Activated naive CD4-positive, alpha-beta T cell treated with Interleukin-2 at 50 U/mL for 16 hours (primary cell): ENCODE results near the gene PMEL.
"Not testable (repeated sequence)": the region's sequence is repeated elsewhere in the genome, so short reads cannot be mapped to it uniquely, and the experiment has no call there.

ENCODE experiments used
- DNase-seq: peaks from one replicate; pipeline ENCODE4 v3.0.0-alpha.2; 2020

Gene PMEL

GRCh38 chr12:55982319-55982936 lies 16.6 kb upstream of the PMEL start:
- no peak for DNase-seq

DNA sequence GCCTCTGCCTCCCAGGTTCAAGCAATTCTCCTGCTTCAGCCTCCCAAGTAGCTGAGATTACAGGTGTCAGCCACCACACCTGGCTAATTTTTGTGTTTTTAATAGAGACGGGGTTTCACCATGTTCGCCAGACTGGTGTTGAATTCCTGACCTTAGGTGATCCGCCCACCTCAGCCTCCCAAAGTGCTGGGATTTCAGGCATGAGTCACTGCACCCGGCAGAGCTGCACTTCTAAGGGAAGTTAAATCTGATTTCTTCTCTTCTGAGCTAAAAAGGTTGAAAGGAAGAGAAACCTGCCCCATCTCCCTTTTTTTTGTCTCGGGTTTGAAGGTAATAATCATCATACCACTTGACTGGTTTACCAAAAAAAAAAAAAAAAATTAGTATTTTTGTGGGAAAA lies 16.0 kb upstream of the PMEL start:
- not testable (repeated sequence) for DNase-seq

GRCh38 chr12:55979069-55979468 lies 13.2 kb upstream of the PMEL start:
- no peak for DNase-seq

- DNase-seq = no peak
These were observed 12.6 kb upstream of the PMEL start for GRCh38 chr12:55978393-55978792.

DNA sequence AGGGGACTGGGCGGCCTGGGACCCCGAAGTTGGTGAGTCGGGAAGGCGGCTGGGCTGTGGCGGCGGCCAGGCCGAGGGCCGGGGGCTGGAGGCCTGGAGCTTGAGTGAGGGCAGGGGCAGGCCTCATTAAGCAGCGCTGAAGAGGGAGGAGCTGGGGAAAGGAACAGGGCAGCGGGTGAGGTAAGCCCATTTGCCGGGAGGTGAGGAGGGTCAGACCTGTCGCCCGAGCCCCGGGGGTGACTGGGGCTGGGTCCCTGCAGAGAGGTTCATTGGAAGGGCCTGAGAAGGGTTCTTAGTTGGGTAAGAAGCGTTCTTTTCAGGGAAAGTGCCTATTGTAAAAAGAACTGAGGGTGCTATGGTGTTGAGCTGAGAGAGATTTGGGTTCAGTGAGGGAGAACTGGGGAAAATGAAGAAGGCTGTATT lies 8.5 kb upstream of the PMEL start:
- DNase-seq = peak; percentile 47

DNA sequence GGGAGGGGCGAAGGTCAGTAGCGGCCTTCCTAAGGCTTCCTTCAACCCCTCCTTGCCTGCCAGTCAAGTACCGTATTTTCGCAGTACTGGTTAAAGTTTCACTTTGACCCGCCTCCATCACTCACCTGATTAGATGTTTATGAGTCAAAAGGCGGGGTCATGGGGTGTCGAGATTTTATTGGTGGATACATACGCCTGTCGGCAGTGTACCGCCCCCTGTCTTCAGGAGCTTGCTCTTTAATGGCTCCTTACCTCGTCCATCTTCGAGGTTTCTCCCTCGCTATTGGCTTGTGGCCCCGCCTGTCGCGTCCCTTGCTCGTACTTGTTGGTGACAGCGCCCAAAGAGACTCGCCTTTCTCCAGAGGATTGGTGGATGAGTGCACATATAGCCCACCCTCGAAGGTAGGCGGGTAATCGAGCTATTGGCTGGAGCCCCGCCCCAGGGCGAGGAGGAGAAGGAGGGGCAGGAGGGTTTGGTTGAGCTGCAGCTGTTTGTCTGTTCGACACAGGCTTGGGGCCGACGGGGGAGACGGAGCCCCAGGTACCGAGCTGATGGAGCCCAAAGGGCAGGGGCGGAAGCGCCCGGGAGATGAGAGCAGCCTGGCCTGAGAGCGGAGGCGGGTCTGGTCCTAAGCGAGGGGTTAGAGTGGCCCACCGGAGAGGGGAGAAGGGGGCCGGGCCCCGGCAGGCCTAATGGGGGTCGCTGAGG lies 7.9 kb upstream of the PMEL start, which contains the start of gene RAB5B:
Gene RAB5B (plus strand): TSS at position 480 of the 709 bp plus-strand sequence. CDS start 12,883 bp downstream, outside the sequence.
- DNase-seq = peak; percentile 99

DNA sequence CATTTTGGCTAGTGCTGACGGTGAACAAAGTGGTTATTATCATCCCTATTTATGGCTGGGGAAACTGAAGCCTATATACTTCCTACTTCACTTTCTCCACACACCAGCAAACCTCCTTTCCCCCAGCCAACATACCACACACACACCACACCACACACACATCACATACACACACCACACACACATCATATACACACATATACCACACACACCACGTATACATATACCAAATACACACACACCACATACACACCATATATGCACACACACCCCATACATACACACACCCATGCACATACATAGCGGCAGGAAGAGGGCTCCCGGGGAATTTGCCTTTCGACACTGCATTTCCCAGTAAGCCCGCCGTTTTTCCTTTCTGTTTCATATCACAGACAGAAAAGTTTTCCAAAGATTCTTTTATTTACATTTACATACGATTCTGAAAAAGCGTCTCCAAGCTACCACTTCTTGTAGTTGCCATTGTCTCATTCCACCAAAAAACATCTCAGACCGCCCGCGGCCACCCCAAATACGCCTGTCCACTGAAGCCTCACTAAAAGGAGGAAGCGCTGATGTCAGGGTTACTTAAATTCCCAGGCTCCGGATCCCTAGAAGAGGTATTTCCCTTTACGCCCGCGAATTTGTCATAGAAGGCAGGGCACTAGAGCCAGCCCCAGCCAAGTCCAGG lies 7.2 kb upstream of the PMEL start:
- no peak for DNase-seq

DNA sequence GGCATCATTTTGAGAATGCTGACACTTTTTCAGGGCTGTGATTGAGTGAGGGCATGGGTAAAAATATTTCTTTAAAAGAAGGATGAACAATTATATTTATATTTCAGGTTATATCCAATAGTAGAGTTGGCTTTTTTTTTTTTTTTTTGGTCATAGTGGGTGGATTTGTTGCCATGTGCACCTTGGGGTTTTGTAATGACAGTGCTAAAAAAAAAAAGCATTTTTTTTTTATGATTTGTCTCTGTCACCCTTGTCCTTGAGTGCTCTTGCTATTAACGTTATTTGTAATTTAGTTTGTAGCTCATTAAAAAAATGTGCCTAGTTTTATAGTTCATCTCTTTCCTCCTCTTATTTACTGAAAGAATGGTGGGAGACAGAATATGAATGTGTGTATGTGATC lies 6.6 kb upstream of the PMEL start:
- no peak for DNase-seq

GRCh38 chr12:55972042-55972441 lies 6.2 kb upstream of the PMEL start:
- no peak for DNase-seq

GRCh38 chr12:55970775-55971174 lies 4.9 kb upstream of the PMEL start:
- DNase-seq = no peak

- no peak for DNase-seq
These were observed 3.5 kb upstream of the PMEL start for GRCh38 chr12:55969356-55969755.

- DNase-seq = peak; percentile 90
These were observed 803 bp upstream of the PMEL start, which contains the start of gene CDK2 for GRCh38 chr12:55966408-55967281. Gene CDK2, plus strand, starts transcription at chr12:55966830. Its CDS starts 179 bp downstream, at chr12:55967009.

GRCh38 chr12:55965240-55965639 lies 602 bp downstream of the PMEL start:
- DNase-seq = no peak

DNA sequence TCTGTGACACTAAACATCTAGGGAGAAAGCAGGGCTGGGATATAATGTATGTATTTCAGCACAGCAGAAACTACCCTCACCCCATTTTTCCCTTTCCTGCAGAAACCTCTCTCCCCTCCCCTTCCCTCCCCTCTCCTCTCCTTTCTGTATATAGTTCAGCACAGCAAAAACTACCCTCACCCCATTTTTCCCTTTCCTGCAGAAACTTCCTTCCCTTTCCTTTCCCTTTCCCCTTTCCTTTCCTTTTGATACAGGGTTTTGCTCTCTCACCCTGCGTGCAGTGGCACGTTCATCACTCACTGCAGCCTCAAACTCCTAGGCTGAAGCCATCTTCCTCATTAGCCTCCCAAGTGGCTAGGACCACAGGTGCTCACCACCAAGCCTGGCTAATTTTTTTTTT lies 2.1 kb downstream of the PMEL start:
- no peak for DNase-seq

DNA sequence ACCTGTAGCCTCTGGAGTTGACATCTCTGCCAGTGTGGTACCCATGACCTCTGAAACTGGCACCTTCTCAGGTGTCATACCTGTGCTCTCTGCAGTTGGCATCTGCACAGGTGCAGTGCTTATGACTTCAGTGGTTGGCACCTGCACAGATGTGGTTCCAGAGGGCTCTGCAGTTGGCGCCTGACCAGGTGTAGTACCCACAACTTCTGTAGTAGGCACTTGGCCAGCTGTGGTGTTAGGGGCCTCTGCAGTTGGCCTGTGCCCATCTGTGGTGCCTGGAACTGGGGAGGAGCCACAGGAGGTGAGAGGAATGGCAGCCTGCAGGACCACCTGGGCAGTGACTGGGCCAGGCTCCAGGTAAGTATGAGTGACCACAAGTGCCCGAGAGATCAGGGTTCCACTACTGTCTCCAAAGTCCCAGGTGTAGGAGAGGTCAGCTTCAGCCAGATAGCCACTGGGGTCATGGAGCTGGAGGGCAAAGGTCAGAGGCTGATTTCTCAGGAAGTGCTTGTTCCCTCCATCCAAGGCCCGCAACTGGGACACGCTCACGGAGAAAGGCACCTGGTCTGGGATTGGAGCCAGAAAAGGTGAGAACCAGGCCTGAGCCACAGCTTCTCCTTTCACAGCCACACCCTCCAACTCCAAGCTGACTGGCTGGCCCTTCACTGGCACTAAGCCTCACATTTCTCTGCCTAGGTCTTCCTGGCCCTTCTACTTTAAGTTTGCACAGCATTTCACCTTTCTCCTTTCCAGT lies 8.6 kb downstream of the PMEL start:
- DNase-seq = no peak

GRCh38 chr12:55955800-55956508 lies 9.9 kb downstream of the PMEL start:
- DNase-seq = peak; percentile 47

- no peak for DNase-seq
These were observed 10.5 kb downstream of the PMEL start for GRCh38 chr12:55955344-55955743.

- no peak for DNase-seq
These were observed 19.3 kb downstream of the PMEL start for GRCh38 chr12:55946553-55946952.

- no peak for DNase-seq
These were observed 23.2 kb downstream of the PMEL start for GRCh38 chr12:55942577-55943136.

- DNase-seq = no peak
These were observed 23.8 kb downstream of the PMEL start for GRCh38 chr12:55942055-55942454.
